ENCODE results near the gene C5orf24. TPM values are rescaled to one million over a fixed set of nuclear protein-coding genes. Genes with fewer than 3 reads are reported as not detected.

C5orf24 gene
- total RNA-seq, 6 experiments from 2014 or later = 19.0 to 41.8 (median 30.2) TPM

GRCh38 chr5:134857401-134857800 is 11.6 kb downstream of the C5orf24 start:
- no peak for ATAC-seq
- H3K36me3 ChIP-seq = peaks cover 0 to 58% (median 24%) of the 10 kb centered on the region in 4 donors

DNA sequence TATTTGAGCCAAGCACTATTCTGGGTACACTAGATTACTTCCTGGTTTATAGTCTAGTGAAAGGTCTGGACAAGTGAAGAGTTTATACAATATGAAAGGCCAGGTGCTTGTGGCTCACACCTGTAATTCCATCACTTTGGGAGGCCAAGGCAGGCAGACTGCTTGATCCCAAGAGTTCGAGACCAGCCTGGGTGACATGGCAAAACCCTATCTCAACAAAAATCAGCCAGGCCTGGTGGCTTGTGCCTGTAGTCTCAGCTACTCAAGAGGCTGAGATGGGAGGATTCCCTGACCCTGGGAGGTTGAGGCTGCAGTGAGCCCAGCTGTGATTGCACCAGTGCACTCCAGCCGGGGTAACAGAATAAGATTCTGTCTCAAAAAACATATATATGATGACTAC is 18.9 kb downstream of the C5orf24 start:
- TF ChIP-seq CTCF (IDR thresholded peaks at IDR 0.05) (no peak), POLR2A (IDR thresholded peaks at IDR 0.05) (no peak)
- Histone ChIP-seq H3K36me3 (peaks cover 0 to 3% (median 1%) of the 10 kb centered on the region in 4 donors), H3K27ac (no peak overlapping the region), H3K9me3 (no peaks in the 10 kb centered on the region), H3K4me1 (no peaks in the 10 kb centered on the region), H3K27me3 (no peaks in the 10 kb centered on the region), H3K4me3 (no peak overlapping the region)
- DNase-seq (no peak), ATAC-seq (no peak)
- WGBS (ENCODE audit: insufficient coverage, low coverage, low lambda C conversion rate, missing lambda C conversion rate) = 100% methylated on average over 1 of the region's 2 CpGs
- intact Hi-C loops (cut with DNase I) = no loop called here

More at GRCh38 chr5:134857401-134857800, 11.6 kb downstream of the C5orf24 start:
- H3K27ac ChIP-seq = no peak overlapping the region
- H3K27me3 ChIP-seq = no peaks in the 10 kb centered on the region
- WGBS (ENCODE audit: insufficient coverage, low coverage, low lambda C conversion rate, missing lambda C conversion rate) = 43% methylated on average over 3 of the region's 3 CpGs
- no peak for DNase-seq
- no peak overlapping the region for H3K4me3 ChIP-seq
- TF ChIP-seq CTCF (IDR thresholded peaks at IDR 0.05) (no peak), POLR2A (IDR thresholded peaks at IDR 0.05) (no peak)
- intact Hi-C loops (cut with DNase I) = no loop called here
- no peaks in the 10 kb centered on the region for H3K9me3 ChIP-seq
- H3K4me1 ChIP-seq = no peaks in the 10 kb centered on the region

GRCh38 chr5:134873494-134873893 is 27.7 kb downstream of the C5orf24 start:
- intact Hi-C loops (cut with DNase I) = no loop called here
- H3K4me1 ChIP-seq = peaks cover 0 to 8% (median 0%) of the 10 kb centered on the region in 4 donors
- 82% methylated on average over 6 of the region's 6 CpGs for WGBS (ENCODE audit: insufficient coverage, low coverage, low lambda C conversion rate, missing lambda C conversion rate)
- H3K4me3 ChIP-seq = peak overlapping the region in 1 of 3 donors; percentile 88
- no peaks in the 10 kb centered on the region for H3K9me3 ChIP-seq
- DNase-seq = no peak
- H3K27me3 ChIP-seq = no peaks in the 10 kb centered on the region
- H3K36me3 ChIP-seq = no peaks in the 10 kb centered on the region
- peak overlapping the region; percentile 72 to 89 (median 85) for H3K27ac ChIP-seq
- no peak for ATAC-seq
- TF ChIP-seq CTCF (IDR thresholded peaks at IDR 0.05) (no peak), POLR2A (IDR thresholded peaks at IDR 0.05) (no peak)

- Histone ChIP-seq H3K9me3 (no peaks in the 10 kb centered on the region), H3K36me3 (no peaks in the 10 kb centered on the region), H3K4me1 (peaks cover 0 to 8% (median 0%) of the 10 kb centered on the region in 4 donors), H3K4me3 (peak within 1 kb of the TSS; percentile 88 to 92 (median 91)), H3K27me3 (no peaks in the 10 kb centered on the region), H3K27ac (peak within 1 kb of the TSS; percentile 72 to 89 (median 85))
- TF ChIP-seq CTCF (IDR thresholded peaks at IDR 0.05) = no peak
- peak; percentile 79 for TF ChIP-seq POLR2A (IDR thresholded peaks at IDR 0.05)
- peak; percentile 90 to 93 (median 90) for DNase-seq
- intact Hi-C loops (cut with DNase I) = no loop called here
- ATAC-seq = peak; percentile 97 to 99 (median 98)
- WGBS (ENCODE audit: insufficient coverage, low coverage, low lambda C conversion rate, missing lambda C conversion rate) = 0% methylated on average over 1 of the region's 79 CpGs
Measured at GRCh38 chr5:134873987-134874830, 28.4 kb downstream of the C5orf24 start, which contains the start of gene TXNDC15. Gene TXNDC15 (plus strand): TSS chr5:134874371. CDS start chr5:134874428, 57 bp downstream.

All from right lobe of liver (tissue), 6 donors.